OCI-LY1 (cell line): Measurements from ENCODE around the gene ICA1.

Source experiments
- H2AFZ ChIP-seq: fragments of 200-600 bp; sonication (generic), shearing (Covaris generic); 2 replicates; pipeline ENCODE4 v1.6.0; 2014; ENCODE audit warnings: antibody characterized with exemption, mild to moderate bottlenecking, low read length
- H3F3A ChIP-seq: fragments of 200-600 bp; sonication (generic), shearing (Covaris generic); 2 replicates; pipeline ENCODE4 v1.6.0; 2014; ENCODE audit warnings: mild to moderate bottlenecking, antibody characterized with exemption, low read length, moderate library complexity; ENCODE audit not compliant: insufficient read depth
- H3K27ac ChIP-seq: fragments of 200-600 bp; sonication (generic); 2 replicates; pipeline ENCODE4 v1.5.1; 2014; ENCODE audit warnings: low read length, mixed run types, mild to moderate bottlenecking, low read depth; ENCODE audit not compliant: poor library complexity, severe bottlenecking
- H3K27me3 ChIP-seq: fragments of 200-600 bp; sonication (generic); 2 replicates; pipeline ENCODE4 v1.6.0; 2014; ENCODE audit warnings: antibody characterized with exemption, mild to moderate bottlenecking, low read length, moderate library complexity; ENCODE audit not compliant: insufficient read depth
- H3K36me3 ChIP-seq: fragments of 200-600 bp; sonication (generic); 2 replicates; pipeline ENCODE4 v1.6.1; 2014; ENCODE audit warnings: mild to moderate bottlenecking, antibody characterized with exemption, low read length, moderate library complexity, mixed read lengths; ENCODE audit not compliant: insufficient read depth
- H3K4me1 ChIP-seq: fragments of 200-600 bp; sonication (generic); 2 replicates; pipeline ENCODE4 v1.5.1; 2014; ENCODE audit warnings: mild to moderate bottlenecking, low read length, moderate library complexity; ENCODE audit not compliant: insufficient read depth, severe bottlenecking
- H3K4me2 ChIP-seq: fragments of 200-600 bp; sonication (generic), shearing (Covaris generic); 2 replicates; pipeline ENCODE4 v1.6.1; 2014; ENCODE audit warnings: low read length
- H3K4me3 ChIP-seq: fragments of 200-600 bp; sonication (generic); 2 replicates; pipeline ENCODE4 v1.5.1; 2014; ENCODE audit warnings: low read length, low read depth, mild to moderate bottlenecking, mixed read lengths; ENCODE audit not compliant: poor library complexity, severe bottlenecking
- H3K79me2 ChIP-seq: fragments of 200-600 bp; shearing (Covaris generic); 2 replicates; pipeline ENCODE4 v1.6.1; 2016; ENCODE audit warnings: mixed run types, low read length, mixed read lengths; ENCODE audit not compliant: insufficient read depth
- H3K9ac ChIP-seq: fragments of 200-600 bp; sonication (generic), shearing (Covaris generic); 2 replicates; pipeline ENCODE4 v1.6.1; 2014; ENCODE audit warnings: mild to moderate bottlenecking, low read length, mixed read lengths
- H3K9me2 ChIP-seq: fragments of 200-600 bp; sonication (generic), shearing (Covaris generic); 2 replicates; pipeline ENCODE4 v1.6.1; 2014; ENCODE audit warnings: low read depth, mild to moderate bottlenecking, low read length, mixed read lengths
- H3K9me3 ChIP-seq: fragments of 200-600 bp; shearing (Covaris generic); 2 replicates; pipeline ENCODE4 v1.6.1; 2014; ENCODE audit warnings: low read length, mixed read lengths
- H4K20me1 ChIP-seq: fragments of 200-600 bp; sonication (generic), shearing (Covaris generic); 2 replicates; pipeline ENCODE4 v1.6.0; 2016; ENCODE audit warnings: mild to moderate bottlenecking, low read length; ENCODE audit not compliant: insufficient read depth
- CTCF ChIP-seq: fragments of 200-600 bp; sonication (generic), shearing (Covaris generic); IDR thresholded peaks from 2 replicates; pipeline ENCODE4 v1.5.1; 2017; ENCODE audit warnings: mild to moderate bottlenecking, antibody characterized with exemption, low read length, moderate library complexity, mixed read lengths
- EZH2 ChIP-seq: fragments of 200-600 bp; sonication (generic), shearing (Covaris generic); IDR thresholded peaks from 2 replicates; pipeline ENCODE4 v1.8.0; 2017; ENCODE audit warnings: borderline replicate concordance, mixed run types, mild to moderate bottlenecking, antibody characterized with exemption, low read length, moderate library complexity, mixed read lengths

The ICA1 gene

GRCh38 chr7:8220376-8221100 lies 41.4 kb downstream of the ICA1 start:
- H3K9ac ChIP-seq: no peak overlapping the region
- no peak overlapping the region for H3K4me2 ChIP-seq
- 0 out of 2 replicates have a peak, but pooled peaks cover 5% of the 10 kb centered on the region for H3K27me3 ChIP-seq
- no peak overlapping the region for H3K4me3 ChIP-seq
- TF ChIP-seq CTCF (no peak), EZH2 (no peak)
- no peaks in the 10 kb centered on the region for H3K9me2 ChIP-seq
- no peaks in the 10 kb centered on the region for H4K20me1 ChIP-seq
- H2AFZ ChIP-seq: no peak overlapping the region
- H3K9me3 ChIP-seq: no peaks in the 10 kb centered on the region
- H3K27ac ChIP-seq: no peak overlapping the region
- H3F3A ChIP-seq: no peaks in the 10 kb centered on the region
- H3K79me2 ChIP-seq: no peaks in the 10 kb centered on the region
- no peaks in the 10 kb centered on the region for H3K36me3 ChIP-seq
- H3K4me1 ChIP-seq: peaks cover 8% of the 10 kb centered on the region

GRCh38 chr7:8217200-8218068 lies 44.5 kb downstream of the ICA1 start:
- peak; percentile 67 for TF ChIP-seq CTCF
- no peak for TF ChIP-seq EZH2
- Histone ChIP-seq H3K9ac (no peak overlapping the region), H4K20me1 (no peaks in the 10 kb centered on the region), H3K4me2 (peak overlapping the region; percentile 31), H3K4me1 (peaks cover 8% of the 10 kb centered on the region), H2AFZ (peak overlapping the region; percentile 15), H3F3A (no peaks in the 10 kb centered on the region), H3K36me3 (no peaks in the 10 kb centered on the region), H3K9me2 (no peaks in the 10 kb centered on the region), H3K9me3 (no peaks in the 10 kb centered on the region), H3K4me3 (no peak overlapping the region), H3K79me2 (no peaks in the 10 kb centered on the region), H3K27ac (no peak overlapping the region), H3K27me3 (no peaks in the 10 kb centered on the region)

GRCh38 chr7:8216334-8216690 lies 45.7 kb downstream of the ICA1 start:
- H3K4me3 ChIP-seq: no peak overlapping the region
- no peaks in the 10 kb centered on the region for H3K79me2 ChIP-seq
- no peaks in the 10 kb centered on the region for H4K20me1 ChIP-seq
- H3K9me3 ChIP-seq: no peaks in the 10 kb centered on the region
- no peaks in the 10 kb centered on the region for H3K9me2 ChIP-seq
- H3F3A ChIP-seq: no peaks in the 10 kb centered on the region
- H3K36me3 ChIP-seq: no peaks in the 10 kb centered on the region
- H3K4me1 ChIP-seq: peaks cover 8% of the 10 kb centered on the region
- no peak overlapping the region for H2AFZ ChIP-seq
- H3K27me3 ChIP-seq: no peaks in the 10 kb centered on the region
- H3K27ac ChIP-seq: no peak overlapping the region
- no peak for TF ChIP-seq CTCF
- TF ChIP-seq EZH2: no peak
- H3K4me2 ChIP-seq: no peak overlapping the region
- H3K9ac ChIP-seq: no peak overlapping the region
